ENCODE data around the gene FCRL1. TPM values are rescaled to one million over a fixed set of nuclear protein-coding genes. Genes with fewer than 3 reads are reported as not detected.

The FCRL1 gene
- not detected in 2 replicates for total RNA-seq (2021)
- long read RNA-seq: 0 reads

DNA sequence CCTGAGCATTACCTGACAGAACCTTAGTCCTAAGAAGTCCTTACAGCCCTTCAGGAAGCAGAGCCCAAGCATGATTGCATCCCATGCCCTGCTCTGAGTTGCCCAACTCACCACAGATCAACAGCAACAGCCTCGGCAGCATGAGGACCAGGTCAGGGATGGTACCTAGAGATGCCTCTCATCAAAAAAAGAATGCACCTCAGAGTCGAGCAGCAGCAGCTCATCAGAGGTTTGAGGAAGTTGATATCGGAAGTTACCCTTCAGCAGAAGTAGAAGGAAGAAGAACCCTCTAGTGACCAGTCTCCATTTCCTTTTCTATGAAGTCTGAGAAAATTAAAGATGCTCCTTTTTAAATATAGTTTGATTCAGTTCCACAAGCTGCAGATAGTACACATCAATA is at the start of gene FCRL1:
TSS of gene FCRL1 (minus strand) at position 225 of the 400 bp plus-strand sequence. CDS start at position 142, 83 bp downstream.
- Histone ChIP-seq H3K23ac (ENCODE audit: insufficient read length, low read depth, low read length) (no peak within 1 kb of the TSS), H3K4me1 (ENCODE audit: insufficient read depth, low read length) (no peaks in the 10 kb centered on the region), H2BK12ac (ENCODE audit: insufficient read length, low read depth, low read length) (no peak within 1 kb of the TSS), H3K4me2 (ENCODE audit: insufficient read depth, insufficient read length, low read length) (no peak within 1 kb of the TSS), H2AFZ (ENCODE audit: low read length) (no peak within 1 kb of the TSS), H3K18ac (ENCODE audit: insufficient read length, low read depth, low read length) (no peak within 1 kb of the TSS), H3K9me3 (ENCODE audit: control insufficient read depth, low read depth, low read length) (no peaks in the 10 kb centered on the region), H3T11ph (ENCODE audit: low read length) (no peak within 1 kb of the TSS), H3K27ac (ENCODE audit: insufficient read length, low read depth, low read length) (no peak within 1 kb of the TSS), H2BK120ac (ENCODE audit: low read depth, low read length, poor library complexity, severe bottlenecking) (no peak within 1 kb of the TSS), H3K27me3 (ENCODE audit: insufficient read depth, low read length) (no peaks in the 10 kb centered on the region), H3K79me1 (ENCODE audit: insufficient read depth, low read depth, low read length, poor library complexity, severe bottlenecking) (no peaks in the 10 kb centered on the region), H3K79me2 (ENCODE audit: insufficient read depth, low read length) (no peaks in the 10 kb centered on the region), H4K20me1 (ENCODE audit: control insufficient read depth, insufficient read depth, insufficient read length) (no peaks in the 10 kb centered on the region), H2BK15ac (ENCODE audit: low read depth, low read length) (no peak within 1 kb of the TSS), H3K14ac (ENCODE audit: insufficient read depth, low read length) (no peak within 1 kb of the TSS), H3K56ac (ENCODE audit: insufficient read length, low read depth, low read length) (no peak within 1 kb of the TSS), H2AK5ac (ENCODE audit: insufficient read length, low read length) (no peak within 1 kb of the TSS), H3K9ac (ENCODE audit: extremely low read depth, insufficient read length, low read length) (no peak within 1 kb of the TSS), H4K91ac (ENCODE audit: insufficient read length, low read depth, low read length) (no peak within 1 kb of the TSS), H4K5ac (ENCODE audit: insufficient read length, low read depth, low read length) (no peak within 1 kb of the TSS), H3K23me2 (ENCODE audit: insufficient read length, low read depth, low read length, poor library complexity, severe bottlenecking) (no peaks in the 10 kb centered on the region), H2BK5ac (ENCODE audit: insufficient read length, low read length) (no peak within 1 kb of the TSS), H4K8ac (replicated peaks; ENCODE audit: insufficient read length, low read depth, low read length) (no peak within 1 kb of the TSS), H3K4ac (ENCODE audit: low read depth, low read length) (no peak within 1 kb of the TSS), H2BK20ac (ENCODE audit: low read depth, low read length, poor library complexity, severe bottlenecking) (no peak within 1 kb of the TSS)
- DNase-seq: no peak
- WGBS (ENCODE audit: extremely low coverage, insufficient read length, low lambda C conversion rate): no CpG with 5 or more reads among the region's 3 CpGs
- H3K4me1 Mint-ChIP-seq: no peaks in the 10 kb centered on the region
- H3K36me3 Mint-ChIP-seq (ENCODE audit: insufficient read depth in 1 of 3, low read depth in 3 of 3): no peaks in the 10 kb centered on the region
- H3K27ac Mint-ChIP-seq: no peak within 1 kb of the TSS
- TF ChIP-seq CTCF (conservative IDR thresholded peaks at IDR 0.05): no peak
- H3K4me3 Mint-ChIP-seq: no peak within 1 kb of the TSS
- H3K9me3 Mint-ChIP-seq: no peaks in the 10 kb centered on the region; a peak in 2 of 5 replicates
- H3K27me3 Mint-ChIP-seq (ENCODE audit: low read depth): no peaks in the 10 kb centered on the region; the same call in none of the 2 replicates

Data from H9 (cell line).